HepG2 (cell line): ENCODE measurements around the gene ZC3H8. TPM values are rescaled to one million over a fixed set of nuclear protein-coding genes. Genes with fewer than 3 reads are reported as not detected.

Experiments
- DNMT3B ChIP-seq: conservative IDR thresholded peaks from 2 replicates; pipeline ENCODE4 v1.6.1; 2016; ENCODE audit warnings: missing biosample characterization, control low read depth
- ELF1 ChIP-seq: sonication (generic); formaldehyde crosslinking; IDR thresholded peaks from 2 replicates; pipeline ENCODE4 v1.4.0; 2020; ENCODE audit warnings: missing genetic modification reagents
- GABPA ChIP-seq, 2 experiments: IDR thresholded peaks; 2 replicates each; pipeline ENCODE4 v1.6.1; 2011 to 2016; ENCODE audit warnings: low read depth in 2 of 2, low read length in 1 of 2, missing biosample characterization in 1 of 2, missing genetic modification characterization in 1 of 2
- KLF15 ChIP-seq: sonication (generic); formaldehyde crosslinking; IDR thresholded peaks from 2 replicates; pipeline ENCODE4 v1.8.1; 2023; ENCODE audit warnings: borderline replicate concordance, mild to moderate bottlenecking, inconsistent platforms, missing genetic modification reagents, mixed read lengths
- MTF2 ChIP-seq: sonication (generic); formaldehyde crosslinking; IDR thresholded peaks from 2 replicates; pipeline ENCODE4 v1.5.0; 2020; ENCODE audit warnings: missing genetic modification reagents, borderline replicate concordance
- NR2F6 ChIP-seq, 2 experiments: IDR thresholded peaks; 2 replicates each; pipeline ENCODE4 v1.6.1; 2016; ENCODE audit warnings: antibody characterized with exemption in 1 of 2, mild to moderate bottlenecking in 1 of 2
- SIN3A ChIP-seq: IDR thresholded peaks from 2 replicates; pipeline ENCODE4 v1.6.1; 2011; ENCODE audit warnings: low read depth, mild to moderate bottlenecking, control low read depth, low read length, borderline replicate concordance
- SRSF9 ChIP-seq: fragments of 200-400 bp; formaldehyde crosslinking; IDR thresholded peaks from 2 replicates; pipeline ENCODE4 v1.6.1; 2018; ENCODE audit warnings: borderline replicate concordance, mild to moderate bottlenecking, low read depth, low read length; ENCODE audit not compliant: insufficient read depth, poor library complexity, severe bottlenecking
- TMF1 ChIP-seq: sonication (generic); formaldehyde crosslinking; IDR thresholded peaks from 2 replicates; pipeline ENCODE4 v1.8.1; 2022; ENCODE audit warnings: low read depth, missing genetic modification reagents
- ZFP36L2 ChIP-seq: sonication (generic); formaldehyde crosslinking; IDR thresholded peaks from 2 replicates; pipeline ENCODE4 v1.4.0; 2020; ENCODE audit warnings: missing genetic modification reagents
- ZMYM3 ChIP-seq: sonication (generic); formaldehyde crosslinking; IDR thresholded peaks from 2 replicates; pipeline ENCODE4 v1.5.1; 2020; ENCODE audit warnings: mild to moderate bottlenecking, missing genetic modification reagents
- ZSCAN22 ChIP-seq: sonication (generic); formaldehyde crosslinking; IDR thresholded peaks from 2 replicates; pipeline ENCODE4 v1.4.0; 2020; ENCODE audit warnings: mild to moderate bottlenecking, missing genetic modification reagents
- polyA plus RNA-seq, 8 experiments: library from polyadenylated mRNA; depleted of rRNA in 3 of 8; stranded (reverse) in 7 of 8; unstranded in 1 of 8; fragments of >200 nt; fragmentation: Illumina TruSeq in 4 of 8; extraction: Trizol in 4 of 8; gene quantifications; 2 replicates each; pipeline versions ENCODE4 v1.2.1 to v1.2.3, GENCODE V29; 2011 to 2016; ENCODE audit warnings: low read depth in 4 of 8, missing spikeins in 1 of 8, mixed read lengths in 1 of 8; ENCODE audit not compliant: insufficient read depth in 1 of 8
- total RNA-seq, 5 experiments: library from RNA; depleted of rRNA; stranded (reverse); fragments of >200 nt; fragmentation: Illumina TruSeq; extraction: Trizol; gene quantifications; 2 replicates each; pipeline ENCODE4 v1.2.3, GENCODE V29; 2016; ENCODE audit warnings: low read depth in 1 of 5
- TF ChIP-seq, protein P1 (sequence below): IDR thresholded peaks from 2 replicates; pipeline ENCODE4 v1.6.1; 2012; ENCODE audit warnings: low read length, improper control_type of control experiment
- TF ChIP-seq, protein P2 (sequence below): sonication (generic); formaldehyde crosslinking; conservative IDR thresholded peaks from 2 replicates; pipeline ENCODE4 v1.4.0; 2020; ENCODE audit warnings: mild to moderate bottlenecking, missing genetic modification reagents, moderate library complexity
- TF ChIP-seq, protein P3 (sequence below): sonication (generic); formaldehyde crosslinking; IDR thresholded peaks from 2 replicates; pipeline ENCODE4 v1.5.0; 2020; ENCODE audit warnings: missing genetic modification reagents
- TF ChIP-seq, protein P4 (sequence below): sonication (generic); formaldehyde crosslinking; conservative IDR thresholded peaks from 2 replicates; pipeline ENCODE4 v1.4.0; 2020; ENCODE audit warnings: missing genetic modification reagents
- TF ChIP-seq, protein P5 (sequence below): sonication (generic); formaldehyde crosslinking; IDR thresholded peaks from 2 replicates; pipeline ENCODE4 v1.8.0; 2022; ENCODE audit warnings: low read depth, missing genetic modification reagents

ZC3H8 gene
- total and polyA plus RNA-seq, 2 of the 13 experiments (the other 11 are each of a cell fraction or from before 2014, with no cell fraction given): 4.5 to 17.0 TPM

DNA sequence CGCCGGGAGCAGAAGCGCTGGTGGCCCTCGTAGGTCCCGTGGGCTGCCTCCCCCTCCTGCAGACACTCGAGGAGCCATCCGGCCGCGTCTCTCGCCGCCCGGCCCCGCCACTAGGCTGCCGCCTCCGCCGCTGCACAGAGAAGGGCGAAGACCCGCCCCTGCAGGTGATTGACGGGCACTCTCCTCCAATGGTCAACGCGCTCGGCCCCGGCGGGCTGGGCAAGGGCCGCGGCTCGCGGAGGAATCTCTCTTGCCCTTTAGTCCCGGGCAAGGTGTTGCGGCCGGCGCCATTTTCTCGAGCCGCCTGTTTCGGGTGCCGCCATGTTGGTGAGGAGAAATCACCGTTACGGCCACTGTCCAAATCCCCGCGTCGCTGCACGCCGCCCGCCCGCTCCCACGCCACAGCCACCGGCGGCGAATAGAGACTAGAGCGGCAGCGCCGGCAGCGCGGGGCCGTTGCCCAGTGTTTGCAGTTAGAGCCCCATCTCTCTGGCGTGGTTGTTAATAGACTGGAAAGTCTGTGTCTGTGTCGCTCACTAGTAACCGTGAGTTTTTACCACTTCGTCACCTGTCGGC lies 20.6 kb upstream of the ZC3H8 start, which contains the start of gene ZC3H6 (continued):
- TF ChIP-seq TMF1 (CRISPR knock-in tag) (peak; percentile 96), KLF15 (0 out of 2 replicates have a peak, but pooled peaks have one; percentile 53), GABPA (IDR thresholded peaks at IDR 0.05; ENCODE audit: low read depth, low read length) (no peak), GABPA (CRISPR knock-in tag; IDR thresholded peaks at IDR 0.05; ENCODE audit: low read depth) (peak; percentile 66), ZMYM3 (CRISPR knock-in tag) (peak; percentile 85), ZSCAN22 (peak; percentile 79; the same call in 1 of the 2 replicates), SRSF9 (no peak), ZFP36L2 (0 out of 2 replicates have a peak, but pooled peaks have one; percentile 20), MTF2 (CRISPR knock-in tag) (no peak; the same call in none of the 2 replicates), NR2F6 (IDR thresholded peaks at IDR 0.05) (peak; percentile 33; the same call in 1 of the 2 replicates), NR2F6 (CRISPR knock-in tag; IDR thresholded peaks at IDR 0.05) (peak; percentile 82), DNMT3B (CRISPR knock-in tag) (peak; percentile 97), SIN3A (no peak), ELF1 (CRISPR knock-in tag) (peak; percentile 78)
- TF ChIP-seq, protein P1, sequence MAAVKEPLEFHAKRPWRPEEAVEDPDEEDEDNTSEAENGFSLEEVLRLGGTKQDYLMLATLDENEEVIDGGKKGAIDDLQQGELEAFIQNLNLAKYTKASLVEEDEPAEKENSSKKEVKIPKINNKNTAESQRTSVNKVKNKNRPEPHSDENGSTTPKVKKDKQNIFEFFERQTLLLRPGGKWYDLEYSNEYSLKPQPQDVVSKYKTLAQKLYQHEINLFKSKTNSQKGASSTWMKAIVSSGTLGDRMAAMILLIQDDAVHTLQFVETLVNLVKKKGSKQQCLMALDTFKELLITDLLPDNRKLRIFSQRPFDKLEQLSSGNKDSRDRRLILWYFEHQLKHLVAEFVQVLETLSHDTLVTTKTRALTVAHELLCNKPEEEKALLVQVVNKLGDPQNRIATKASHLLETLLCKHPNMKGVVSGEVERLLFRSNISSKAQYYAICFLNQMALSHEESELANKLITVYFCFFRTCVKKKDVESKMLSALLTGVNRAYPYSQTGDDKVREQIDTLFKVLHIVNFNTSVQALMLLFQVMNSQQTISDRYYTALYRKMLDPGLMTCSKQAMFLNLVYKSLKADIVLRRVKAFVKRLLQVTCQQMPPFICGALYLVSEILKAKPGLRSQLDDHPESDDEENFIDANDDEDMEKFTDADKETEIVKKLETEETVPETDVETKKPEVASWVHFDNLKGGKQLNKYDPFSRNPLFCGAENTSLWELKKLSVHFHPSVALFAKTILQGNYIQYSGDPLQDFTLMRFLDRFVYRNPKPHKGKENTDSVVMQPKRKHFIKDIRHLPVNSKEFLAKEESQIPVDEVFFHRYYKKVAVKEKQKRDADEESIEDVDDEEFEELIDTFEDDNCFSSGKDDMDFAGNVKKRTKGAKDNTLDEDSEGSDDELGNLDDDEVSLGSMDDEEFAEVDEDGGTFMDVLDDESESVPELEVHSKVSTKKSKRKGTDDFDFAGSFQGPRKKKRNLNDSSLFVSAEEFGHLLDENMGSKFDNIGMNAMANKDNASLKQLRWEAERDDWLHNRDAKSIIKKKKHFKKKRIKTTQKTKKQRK: no peak
- TF ChIP-seq, protein P2, sequence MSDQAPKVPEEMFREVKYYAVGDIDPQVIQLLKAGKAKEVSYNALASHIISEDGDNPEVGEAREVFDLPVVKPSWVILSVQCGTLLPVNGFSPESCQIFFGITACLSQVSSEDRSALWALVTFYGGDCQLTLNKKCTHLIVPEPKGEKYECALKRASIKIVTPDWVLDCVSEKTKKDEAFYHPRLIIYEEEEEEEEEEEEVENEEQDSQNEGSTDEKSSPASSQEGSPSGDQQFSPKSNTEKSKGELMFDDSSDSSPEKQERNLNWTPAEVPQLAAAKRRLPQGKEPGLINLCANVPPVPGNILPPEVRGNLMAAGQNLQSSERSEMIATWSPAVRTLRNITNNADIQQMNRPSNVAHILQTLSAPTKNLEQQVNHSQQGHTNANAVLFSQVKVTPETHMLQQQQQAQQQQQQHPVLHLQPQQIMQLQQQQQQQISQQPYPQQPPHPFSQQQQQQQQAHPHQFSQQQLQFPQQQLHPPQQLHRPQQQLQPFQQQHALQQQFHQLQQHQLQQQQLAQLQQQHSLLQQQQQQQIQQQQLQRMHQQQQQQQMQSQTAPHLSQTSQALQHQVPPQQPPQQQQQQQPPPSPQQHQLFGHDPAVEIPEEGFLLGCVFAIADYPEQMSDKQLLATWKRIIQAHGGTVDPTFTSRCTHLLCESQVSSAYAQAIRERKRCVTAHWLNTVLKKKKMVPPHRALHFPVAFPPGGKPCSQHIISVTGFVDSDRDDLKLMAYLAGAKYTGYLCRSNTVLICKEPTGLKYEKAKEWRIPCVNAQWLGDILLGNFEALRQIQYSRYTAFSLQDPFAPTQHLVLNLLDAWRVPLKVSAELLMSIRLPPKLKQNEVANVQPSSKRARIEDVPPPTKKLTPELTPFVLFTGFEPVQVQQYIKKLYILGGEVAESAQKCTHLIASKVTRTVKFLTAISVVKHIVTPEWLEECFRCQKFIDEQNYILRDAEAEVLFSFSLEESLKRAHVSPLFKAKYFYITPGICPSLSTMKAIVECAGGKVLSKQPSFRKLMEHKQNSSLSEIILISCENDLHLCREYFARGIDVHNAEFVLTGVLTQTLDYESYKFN: peak; percentile 70
- TF ChIP-seq, protein P3, sequence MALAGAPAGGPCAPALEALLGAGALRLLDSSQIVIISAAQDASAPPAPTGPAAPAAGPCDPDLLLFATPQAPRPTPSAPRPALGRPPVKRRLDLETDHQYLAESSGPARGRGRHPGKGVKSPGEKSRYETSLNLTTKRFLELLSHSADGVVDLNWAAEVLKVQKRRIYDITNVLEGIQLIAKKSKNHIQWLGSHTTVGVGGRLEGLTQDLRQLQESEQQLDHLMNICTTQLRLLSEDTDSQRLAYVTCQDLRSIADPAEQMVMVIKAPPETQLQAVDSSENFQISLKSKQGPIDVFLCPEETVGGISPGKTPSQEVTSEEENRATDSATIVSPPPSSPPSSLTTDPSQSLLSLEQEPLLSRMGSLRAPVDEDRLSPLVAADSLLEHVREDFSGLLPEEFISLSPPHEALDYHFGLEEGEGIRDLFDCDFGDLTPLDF (CRISPR knock-in tag): peak; percentile 93
- TF ChIP-seq, protein P4, sequence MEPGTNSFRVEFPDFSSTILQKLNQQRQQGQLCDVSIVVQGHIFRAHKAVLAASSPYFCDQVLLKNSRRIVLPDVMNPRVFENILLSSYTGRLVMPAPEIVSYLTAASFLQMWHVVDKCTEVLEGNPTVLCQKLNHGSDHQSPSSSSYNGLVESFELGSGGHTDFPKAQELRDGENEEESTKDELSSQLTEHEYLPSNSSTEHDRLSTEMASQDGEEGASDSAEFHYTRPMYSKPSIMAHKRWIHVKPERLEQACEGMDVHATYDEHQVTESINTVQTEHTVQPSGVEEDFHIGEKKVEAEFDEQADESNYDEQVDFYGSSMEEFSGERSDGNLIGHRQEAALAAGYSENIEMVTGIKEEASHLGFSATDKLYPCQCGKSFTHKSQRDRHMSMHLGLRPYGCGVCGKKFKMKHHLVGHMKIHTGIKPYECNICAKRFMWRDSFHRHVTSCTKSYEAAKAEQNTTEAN (CRISPR knock-in tag): peak; percentile 45; the same call in 1 of the 2 replicates
- TF ChIP-seq, protein P5, sequence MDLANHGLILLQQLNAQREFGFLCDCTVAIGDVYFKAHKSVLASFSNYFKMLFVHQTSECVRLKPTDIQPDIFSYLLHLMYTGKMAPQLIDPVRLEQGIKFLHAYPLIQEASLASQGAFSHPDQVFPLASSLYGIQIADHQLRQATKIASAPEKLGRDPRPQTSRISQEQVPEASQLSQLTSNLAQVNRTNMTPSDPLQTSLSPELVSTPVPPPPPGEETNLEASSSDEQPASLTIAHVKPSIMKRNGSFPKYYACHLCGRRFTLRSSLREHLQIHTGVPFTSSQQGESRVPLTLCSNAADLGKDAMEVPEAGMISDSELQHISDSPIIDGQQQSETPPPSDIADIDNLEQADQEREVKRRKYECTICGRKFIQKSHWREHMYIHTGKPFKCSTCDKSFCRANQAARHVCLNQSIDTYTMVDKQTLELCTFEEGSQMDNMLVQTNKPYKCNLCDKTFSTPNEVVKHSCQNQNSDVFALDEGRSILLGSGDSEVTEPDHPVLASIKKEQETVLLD (CRISPR knock-in tag): peak; percentile 83
